Activated T-cell treated with anti-CD3 and anti-CD28 coated beads for 1 hour (primary cell): ENCODE data around the gene UCKL1.
"Not testable (repeated sequence)": the region's sequence is repeated elsewhere in the genome, so short reads cannot be mapped to it uniquely, and the experiment has no call there.

Experiments used
- DNase-seq: peaks from one replicate; pipeline ENCODE4 v3.0.0-alpha.2; 2020; ENCODE audit warnings: low read depth

UCKL1 gene

DNA sequence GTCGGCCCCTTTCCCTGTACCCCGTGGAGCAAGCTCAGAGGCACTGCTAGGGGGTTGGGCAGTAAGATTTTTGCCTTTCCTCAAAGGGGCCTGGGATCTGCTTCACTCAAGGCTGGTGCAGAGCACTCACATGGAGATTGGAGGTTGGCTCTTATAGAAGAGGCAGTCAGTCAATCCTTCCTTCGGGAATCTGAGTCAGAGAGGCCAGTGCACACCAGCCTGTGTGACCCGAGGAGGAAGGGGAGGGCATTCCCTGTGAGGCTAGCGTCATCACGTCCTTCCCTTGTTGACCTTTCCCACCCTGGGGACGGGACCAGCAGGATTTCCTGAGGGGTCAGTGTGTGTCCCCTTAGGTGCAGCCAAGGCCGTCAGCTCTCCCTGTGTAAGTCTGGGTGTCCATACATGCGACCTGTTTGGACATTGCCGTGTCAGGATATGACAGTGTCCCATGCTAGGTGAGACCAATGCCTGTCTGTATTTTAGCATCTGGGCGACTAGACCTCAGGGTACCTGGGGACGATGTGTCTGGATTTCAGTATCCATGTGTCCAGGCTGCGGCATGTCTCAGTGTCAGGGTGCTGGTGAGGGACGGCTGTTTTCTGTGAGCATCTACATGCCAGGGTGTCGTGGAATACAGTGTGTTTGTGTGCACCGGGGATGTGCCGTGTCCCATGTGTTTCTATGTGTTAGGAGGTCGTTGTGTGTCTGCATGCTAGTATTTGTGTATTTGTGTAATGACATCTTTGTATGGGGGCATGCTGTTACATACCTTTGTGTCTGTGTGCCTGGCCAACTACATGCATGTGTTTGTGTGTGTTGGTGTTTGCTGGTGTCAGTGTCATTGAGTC lies 16.3 kb upstream of the UCKL1 start:
- DNase-seq = no peak

DNA sequence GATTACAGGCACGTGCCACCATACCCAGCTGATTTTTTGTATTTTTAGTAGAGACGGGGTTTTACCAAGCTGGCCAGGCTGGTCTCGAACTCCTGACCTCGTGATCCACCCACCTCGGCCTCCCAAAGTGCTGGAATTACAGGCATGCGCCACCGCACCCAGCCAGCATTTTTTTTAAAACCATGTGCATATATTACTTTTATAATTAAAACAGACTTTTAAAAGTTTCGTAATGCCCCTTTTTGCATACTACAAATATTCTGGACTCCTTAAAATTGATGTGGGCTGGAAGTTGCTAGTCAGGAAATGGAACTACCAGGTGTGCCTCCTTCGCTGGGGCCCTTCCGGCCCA lies 15.7 kb upstream of the UCKL1 start:
- not testable (repeated sequence) for DNase-seq

DNA sequence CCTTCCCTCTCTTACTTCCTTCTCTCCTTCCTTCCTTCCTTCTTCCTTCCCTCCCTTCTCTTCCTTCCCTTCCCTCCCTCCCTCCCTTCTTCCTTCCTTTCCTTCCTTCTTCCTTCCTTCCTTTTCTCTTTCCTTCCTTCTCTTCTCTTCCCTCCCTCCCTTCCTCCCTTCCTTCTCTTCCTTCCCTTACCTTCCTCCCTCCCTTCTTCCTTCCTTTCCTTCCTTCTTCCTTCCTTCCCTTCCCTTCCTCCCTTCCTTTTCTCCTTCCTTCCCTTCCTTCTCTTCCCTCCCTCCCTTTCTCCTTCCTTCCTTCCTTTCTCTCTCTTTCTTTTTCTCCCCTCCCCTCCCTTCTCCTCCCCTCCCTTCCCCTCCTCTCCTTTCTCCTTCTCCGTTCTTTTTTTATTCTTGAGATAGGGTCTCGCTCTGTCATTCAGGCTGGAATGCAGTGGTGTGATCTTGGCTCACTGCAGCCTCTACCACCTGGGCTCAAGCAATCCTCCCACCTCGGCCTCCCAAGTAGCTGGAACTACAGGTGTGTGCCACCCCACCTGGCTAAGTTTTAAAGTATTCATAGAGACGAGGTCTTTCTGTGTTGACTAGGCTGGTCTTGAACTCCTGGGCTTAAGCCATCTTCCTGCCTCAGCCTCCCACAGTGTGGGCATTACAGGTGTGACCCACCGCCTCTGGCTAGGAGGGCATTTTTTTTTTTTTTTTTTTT lies 14.7 kb upstream of the UCKL1 start:
- no peak for DNase-seq

DNA sequence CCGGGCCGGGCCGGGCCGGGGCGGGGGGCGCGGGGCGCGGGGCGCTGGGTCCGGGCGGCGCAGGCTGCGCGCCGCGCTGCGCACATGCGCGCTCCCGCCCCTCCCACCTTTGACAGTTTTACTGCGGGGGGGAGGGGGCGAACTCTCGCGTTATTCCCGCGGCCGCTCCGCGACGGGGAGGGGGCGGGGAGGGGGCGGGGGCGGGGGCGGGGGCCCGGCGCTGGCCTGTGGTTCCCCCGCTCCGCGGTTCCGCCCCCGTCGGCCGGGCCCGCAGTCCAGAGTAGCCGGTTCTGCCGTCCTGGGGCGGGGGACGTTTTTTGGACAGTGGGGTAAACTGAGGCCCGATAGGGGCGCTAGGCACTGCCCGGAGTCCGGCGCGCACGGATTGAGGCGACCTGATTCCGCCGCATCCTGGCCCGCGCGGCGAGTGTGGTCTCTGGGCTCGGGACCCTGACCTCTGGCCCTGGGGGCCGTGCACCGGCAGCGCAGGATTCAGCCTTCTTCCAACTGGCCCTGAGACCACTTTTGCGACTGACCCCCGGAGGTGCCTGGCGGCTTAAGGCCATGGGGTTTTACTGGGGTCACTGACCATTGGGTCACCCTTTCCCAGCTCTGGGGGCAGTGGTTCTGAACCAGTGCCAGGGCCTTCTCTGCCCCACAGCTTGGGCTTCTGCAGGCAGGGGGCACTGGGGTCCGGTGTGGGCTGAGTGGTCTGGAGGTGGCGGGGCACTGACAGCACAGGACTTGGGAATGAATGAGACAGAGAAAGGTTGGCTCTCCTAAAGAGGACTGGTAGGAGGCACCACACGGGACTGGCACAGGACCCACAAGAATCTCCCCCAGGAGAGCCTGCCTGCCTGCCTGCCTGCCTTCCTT lies 13.9 kb upstream of the UCKL1 start, which contains the start of gene ZNF512B:
Gene ZNF512B (minus strand): TSS at position 93 of the 876 bp plus-strand sequence. CDS start 1,980 bp downstream, outside the sequence.
- peak; percentile 54 for DNase-seq

DNA sequence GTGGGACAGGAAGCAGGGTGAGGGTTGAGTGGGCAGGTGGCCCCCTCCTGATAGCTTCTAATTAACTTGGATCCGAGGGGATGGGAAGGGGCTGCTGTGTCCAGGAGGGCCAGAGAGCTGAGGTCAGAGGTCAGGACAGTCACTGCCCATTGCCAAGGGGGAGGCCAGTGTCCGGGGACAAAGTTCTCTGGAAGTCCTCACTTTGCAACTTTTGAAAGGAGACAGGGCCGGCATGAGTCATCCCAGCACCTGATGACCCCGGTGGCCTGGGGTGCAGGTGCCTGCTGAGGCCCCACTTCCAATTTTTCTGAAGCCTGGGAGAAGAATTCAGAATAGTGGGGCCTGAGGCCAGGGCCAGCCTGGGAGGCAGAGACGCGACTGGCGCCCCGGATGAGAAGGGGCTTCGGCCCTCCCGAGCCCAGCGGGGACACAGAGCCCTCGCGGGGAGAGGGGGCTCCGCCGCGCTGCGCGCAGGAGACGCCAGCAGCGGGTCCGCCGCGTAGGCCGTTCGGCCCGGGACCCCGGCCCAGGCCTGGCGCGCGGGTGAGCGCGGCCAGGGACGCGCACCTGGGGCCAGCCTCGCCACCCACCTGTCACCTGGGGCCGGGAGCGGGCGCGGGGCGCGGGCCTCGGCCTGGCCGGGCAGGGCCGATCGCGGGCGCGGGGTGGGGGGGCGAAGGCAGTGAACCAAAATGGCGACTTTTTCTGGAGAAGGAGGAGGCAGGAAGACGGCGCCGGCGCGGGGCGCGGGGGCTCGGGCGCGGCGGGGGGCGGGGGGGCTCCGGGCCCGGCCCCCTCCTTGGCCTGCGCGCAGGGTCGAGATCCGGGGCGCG lies 12.9 kb upstream of the UCKL1 start:
- DNase-seq = no peak

DNA sequence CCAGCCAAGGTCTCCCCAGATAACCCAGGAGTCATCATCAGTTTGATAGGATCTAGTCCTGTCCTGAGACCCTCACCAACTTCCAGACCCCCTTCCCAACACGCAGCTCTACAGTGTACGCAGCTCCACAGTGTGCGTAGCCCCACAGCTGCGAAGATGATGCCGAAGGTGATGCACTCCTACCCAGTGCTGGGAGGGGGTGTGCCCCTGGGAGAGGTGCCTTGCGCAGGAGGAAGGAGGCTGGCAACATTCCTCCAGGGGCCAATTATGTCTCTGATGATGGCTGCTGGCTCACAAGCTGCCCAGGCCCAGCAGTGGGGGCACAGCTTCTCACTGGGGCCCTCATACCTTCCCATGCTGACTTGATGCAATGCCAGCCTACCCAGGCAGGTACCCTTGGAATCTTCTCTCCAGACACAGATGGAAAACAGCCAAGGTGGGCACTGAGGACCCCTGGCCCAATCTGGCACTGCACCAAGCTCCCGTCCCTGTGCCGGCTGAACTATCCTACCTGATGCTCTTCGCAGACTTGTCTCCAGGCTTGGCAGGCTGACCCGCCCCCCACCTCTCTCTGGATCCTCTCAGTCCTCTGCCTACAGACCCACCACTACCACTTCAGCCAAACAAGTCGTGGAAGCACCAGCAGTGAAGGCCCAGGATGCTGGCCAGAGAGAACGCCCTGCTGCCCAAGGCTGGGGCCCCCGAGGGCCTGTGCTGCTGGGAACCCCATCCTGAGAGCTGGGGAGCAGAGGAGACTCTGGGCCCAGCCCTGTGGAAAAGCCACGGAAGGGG lies 12.1 kb upstream of the UCKL1 start:
- no peak for DNase-seq

DNA sequence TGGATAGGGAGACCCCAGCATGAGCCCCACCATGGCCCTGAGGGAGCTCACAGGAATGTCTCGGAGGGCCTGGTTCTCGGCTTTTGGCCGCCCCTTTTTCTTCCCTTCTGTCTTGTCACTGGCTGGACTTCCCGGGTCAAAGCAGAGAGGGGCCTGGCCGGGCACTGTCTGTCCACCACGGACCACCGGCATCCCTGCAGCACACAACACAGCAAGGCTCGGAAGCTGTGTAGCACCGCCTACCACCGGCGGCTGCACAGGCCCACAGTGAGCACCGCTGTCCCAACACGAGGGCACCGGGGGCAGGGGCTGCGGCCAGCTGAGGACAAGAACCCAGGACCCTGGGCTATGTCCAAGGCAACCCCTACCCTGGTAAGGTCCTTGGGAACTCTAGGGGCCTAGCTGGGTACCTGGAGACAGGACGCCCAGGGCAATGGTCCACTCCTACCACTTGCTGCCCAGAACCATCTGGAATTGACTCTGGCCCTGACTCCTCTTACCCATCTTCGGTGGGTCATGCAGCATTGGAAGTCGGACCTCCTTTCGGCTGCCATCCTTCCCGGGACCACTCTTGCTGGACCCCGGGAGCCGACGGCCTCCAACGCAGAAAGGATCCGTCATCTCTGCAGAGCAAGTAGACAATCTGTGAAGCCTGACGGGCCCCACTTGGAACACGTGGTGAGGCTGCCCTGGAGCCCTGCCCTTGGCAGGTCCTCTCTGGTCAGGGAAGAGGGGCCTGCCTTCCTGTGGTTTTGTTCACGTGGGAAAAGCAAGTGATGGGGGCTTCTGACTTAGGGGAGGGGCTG lies 11.3 kb upstream of the UCKL1 start:
- no peak for DNase-seq

DNA sequence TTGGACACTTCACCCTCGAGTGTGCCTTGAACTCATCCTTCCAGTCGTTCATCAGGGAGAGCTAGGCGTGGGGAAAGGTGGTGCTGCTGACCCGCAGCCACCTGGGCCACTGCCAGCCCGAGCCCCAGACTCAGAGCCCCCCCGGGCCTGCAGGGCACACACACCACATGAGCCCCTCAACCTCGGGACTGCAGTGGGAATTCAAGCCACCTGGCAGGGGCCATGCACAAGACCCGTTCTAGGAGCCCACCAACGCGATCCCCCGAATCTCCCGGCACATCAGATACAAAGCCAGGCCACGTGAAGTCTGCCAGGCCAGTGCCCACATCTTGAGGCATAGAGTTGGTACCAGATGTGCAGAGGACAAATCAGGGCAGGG lies 10.7 kb upstream of the UCKL1 start:
- DNase-seq = no peak

DNA sequence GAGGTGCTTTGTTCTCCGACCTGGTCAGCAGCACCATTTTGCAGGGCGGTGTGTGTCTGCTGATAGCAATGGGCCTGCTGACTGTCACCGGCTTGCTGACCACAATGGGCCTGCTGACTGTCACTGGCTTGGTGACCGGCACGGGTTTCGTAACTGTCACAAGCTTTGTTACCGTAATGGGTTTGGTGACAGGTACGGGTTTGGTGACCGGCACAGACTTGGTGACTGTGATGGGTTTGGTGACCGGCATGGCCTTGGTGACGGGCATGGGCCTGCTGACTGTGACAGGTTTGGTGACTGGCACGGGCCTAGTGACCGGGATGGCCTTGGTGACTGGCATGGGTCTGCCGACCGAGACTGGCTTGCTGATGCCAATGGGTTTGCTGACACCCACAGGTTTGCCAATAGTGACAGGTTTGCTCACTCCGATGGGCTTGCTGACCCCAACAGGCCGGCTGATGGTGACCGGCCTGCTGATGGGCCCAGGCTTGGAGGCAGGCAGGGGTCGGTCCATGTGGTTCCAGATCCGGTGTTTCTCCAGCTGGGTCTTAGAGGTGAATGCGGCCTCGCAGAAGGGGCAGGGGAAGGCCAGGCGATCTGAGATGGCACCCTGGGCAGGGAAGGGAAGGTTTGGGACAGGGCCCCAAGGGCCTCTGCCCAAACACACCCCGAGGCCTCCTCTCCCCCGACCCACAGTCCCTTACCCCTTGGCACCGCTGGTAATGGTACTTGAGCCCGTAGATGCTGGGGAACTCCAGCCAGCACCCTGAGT lies 10.1 kb upstream of the UCKL1 start:
- no peak for DNase-seq

DNA sequence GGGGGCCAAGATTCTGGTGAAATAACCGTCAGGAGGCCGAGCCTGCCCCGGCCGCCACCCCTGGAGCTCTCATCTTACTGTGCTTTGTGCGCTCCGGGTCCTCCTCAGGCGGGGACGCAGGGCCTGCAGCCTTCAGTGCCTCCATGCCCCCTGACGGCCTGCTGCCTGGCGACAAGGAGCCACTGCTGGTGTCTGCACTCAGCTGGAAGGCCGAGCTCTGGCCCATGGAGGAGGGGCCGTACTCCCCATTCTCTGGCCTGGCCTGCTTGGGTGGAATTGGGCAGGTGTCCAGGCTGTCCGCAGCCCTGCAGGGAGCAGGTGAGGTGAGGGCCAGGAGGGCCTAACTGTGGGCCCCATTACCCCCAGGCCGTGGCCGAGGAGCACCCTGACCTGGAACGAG lies 8.2 kb upstream of the UCKL1 start:
- DNase-seq = no peak

DNA sequence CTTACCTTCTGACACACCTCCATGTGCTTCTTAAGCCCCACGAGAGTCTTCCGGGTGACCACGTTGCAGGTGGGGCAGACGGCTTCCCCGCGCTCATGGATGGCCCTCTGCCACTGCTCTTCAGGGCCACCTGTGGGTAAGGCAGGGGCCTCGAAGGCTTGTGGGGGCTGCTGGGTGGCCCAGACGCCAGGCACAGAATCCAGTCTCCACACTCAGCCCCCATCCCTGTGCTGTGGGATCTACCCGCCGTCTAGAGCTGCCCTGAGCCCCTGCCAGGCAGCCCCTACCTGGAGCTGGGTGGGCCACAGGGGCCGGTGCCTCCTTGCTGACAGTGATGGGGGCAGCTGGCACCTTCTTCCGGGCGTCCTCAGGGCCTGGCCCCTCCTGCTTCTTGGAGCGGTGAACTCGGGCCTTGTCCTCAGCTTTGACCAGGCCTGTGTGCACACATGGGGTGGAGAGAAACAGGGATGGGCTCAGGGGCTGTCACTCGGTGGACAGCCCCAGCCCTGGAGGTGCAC lies 7.6 kb upstream of the UCKL1 start:
- no peak for DNase-seq

DNA sequence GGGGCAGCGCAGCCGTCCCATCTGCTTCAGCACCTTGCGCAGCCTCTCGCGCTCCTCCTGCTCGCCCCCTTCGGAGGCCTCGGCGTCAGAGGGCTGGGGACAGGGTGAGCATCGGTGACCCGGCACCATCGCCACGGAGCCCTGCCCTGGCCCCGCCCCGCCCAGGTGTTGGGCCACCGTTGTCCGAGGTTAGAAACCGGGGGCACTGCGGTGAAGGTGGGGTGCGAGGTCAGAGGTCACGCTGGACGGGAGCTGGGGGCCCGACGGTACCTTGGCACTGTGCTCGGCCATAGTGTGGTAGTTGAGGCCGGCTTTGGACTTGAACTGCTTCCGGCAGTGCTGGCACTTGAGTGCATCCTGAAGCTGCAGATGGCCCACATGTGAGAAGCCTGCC lies 7.1 kb upstream of the UCKL1 start:
- no peak for DNase-seq

DNA sequence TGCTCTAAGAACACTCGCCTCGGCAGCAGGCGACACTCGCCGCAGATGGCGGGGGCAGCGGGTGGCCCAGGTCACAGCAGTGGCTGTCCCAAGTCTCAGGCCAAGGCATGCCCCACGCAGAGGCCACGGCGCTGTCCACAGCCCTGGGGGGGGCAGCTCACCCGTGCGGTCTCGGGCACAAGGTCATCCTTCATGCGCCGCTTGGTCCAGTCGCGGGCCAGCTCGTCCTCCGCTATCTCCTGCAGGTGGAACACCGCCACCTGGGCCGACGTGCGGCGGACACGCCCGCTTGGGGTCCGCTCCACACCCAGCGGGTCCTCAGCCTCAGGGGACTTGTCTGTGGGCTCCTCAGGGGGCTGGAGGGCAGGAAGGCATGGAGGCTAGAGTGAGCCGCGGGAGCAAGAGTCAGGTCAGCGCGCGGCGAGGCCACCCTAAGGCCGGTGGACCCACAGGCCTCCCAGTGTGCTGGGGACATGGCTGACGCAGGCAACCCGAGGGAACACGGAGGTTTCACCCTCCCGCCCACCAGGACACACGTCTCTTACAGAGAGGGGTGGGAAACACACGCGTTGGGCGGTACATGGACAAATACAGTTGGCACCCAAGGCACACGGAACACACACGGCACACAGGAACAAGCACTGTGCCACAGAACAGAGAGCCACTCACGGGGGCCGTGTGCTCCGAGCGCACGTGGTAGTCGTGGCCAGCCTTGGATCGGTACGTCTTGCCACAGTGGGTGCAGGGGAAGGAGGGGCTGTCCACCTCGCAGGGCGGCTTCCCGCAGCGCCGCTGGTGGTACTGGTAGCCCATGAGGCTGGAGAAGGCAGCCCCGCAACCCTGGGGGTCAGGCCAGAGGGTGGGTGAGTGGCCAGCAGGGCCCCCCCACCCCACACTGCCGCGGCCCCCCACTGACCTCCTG lies 6.5 kb upstream of the UCKL1 start:
- no peak for DNase-seq

DNA sequence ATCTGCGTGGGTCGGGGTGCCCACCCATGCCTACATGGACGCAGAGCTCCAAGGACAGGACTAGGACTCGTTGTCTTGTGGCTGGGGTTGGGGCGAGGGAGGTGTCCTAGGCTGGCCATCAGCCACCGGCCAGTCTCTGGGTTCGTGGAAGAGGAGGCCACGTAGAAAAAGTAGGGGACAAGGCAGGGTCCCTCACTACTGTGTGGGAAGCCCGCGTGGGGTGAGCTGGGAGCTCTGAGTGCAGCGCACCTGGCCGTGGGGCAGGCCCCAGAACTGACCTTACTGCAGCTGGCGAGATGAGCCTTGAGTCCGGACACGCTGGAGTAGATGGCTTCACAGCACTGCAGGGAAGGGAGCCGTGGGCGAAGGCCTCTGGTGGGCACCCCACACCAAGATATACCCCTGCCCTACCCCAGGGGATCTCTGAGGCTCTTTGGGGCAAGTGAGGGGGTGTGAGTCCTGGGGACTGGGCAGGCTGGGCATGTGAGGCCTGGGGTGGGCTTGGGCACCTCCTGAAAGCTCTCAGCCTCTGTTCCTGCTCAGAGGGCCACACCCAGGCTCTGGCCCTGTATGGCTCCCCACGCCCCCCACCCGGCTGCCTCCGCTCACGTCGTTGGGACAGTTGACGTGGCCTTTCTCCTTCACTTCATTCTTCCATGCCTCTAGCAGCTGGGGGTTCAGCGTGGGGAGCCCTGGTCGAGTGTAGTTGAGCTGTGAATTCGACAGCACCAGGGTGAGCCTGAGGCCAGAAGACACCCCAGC lies 5.6 kb upstream of the UCKL1 start:
- no peak for DNase-seq

DNA sequence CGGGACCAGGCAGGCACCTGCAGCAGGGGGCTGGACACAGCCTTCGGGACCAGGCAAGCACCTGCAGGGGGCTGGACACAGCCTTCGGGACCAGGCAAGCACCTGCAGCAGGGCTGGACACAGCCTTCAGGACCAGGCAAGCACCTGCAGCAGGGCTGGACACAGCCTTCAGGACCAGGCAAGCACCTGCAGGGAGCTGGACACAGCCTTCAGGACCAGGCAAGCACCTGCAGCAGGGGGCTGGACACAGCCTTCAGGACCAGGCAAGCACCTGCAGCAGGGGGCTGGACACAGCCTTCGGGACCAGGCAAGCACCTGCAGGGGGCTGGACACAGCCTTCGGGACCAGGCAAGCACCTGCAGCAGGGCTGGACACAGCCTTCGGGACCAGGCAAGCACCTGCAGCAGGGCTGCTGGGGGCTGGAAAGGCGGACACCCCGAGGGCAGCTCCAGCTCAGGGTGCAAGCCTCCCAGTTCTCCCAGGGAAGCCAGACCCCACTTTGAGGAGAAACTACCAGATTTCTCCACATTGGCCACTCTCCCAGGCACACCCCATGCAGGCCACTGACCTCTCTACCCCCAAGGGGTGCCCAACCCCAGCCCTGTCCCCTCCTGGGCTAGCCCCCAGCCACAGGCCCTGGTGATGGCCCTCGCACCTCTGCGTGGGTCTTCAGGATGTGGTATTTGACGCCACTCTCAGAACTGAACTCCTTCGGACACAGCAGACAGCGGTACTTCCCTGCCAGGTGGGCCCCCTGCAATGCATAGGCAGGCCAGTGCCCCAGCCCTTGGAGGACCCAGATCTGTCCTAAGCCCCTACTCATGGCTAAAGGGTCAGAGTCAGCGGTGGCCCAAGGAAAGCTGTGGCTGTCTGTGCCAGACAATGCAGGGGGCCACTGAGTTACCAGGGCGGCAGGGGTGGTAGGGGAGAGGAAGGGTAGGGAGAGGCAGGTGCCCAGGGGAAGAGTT lies 4.7 kb upstream of the UCKL1 start:
- not testable (repeated sequence) for DNase-seq

DNA sequence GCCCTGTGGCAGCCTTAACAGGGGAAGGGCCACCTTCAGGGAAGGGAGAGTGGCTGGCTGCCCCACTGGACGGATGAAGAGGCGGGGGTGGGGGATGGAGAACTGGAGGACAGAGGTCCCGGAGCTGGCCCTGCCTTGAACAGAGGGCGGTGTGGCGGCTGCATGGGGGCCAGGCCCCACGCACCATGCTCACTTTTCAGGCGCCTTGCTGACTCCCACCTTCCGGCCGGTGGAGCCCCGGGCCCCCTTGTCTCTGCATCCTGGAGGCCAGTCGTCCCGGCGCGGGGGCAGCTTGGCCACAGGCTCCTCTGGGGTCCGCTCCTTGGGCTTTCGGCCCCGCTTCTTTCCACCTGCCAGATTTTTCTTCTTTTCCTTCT lies 3.5 kb upstream of the UCKL1 start:
- DNase-seq = no peak
